SK-N-SH treated with all-trans-retinoic acid at 6 μM for 48 hours (cell line): ENCODE results near the gene MED27.

Experiments used
- ATAC-seq: fragments of 200-7000 bp; cut with Tn5 transposase; 3 replicates; pipeline ENCODE4 v1.9.1; 2020; ENCODE audit warnings: mild to moderate bottlenecking, moderate library complexity
- ARNTL ChIP-seq: fragments of 450-650 bp; formaldehyde crosslinking; IDR thresholded peaks from 2 replicates; pipeline ENCODE4 v1.5.0; 2020; ENCODE audit warnings: low read depth, mild to moderate bottlenecking, moderate library complexity, borderline replicate concordance
- CREB5 ChIP-seq: fragments of 250-450 bp; sonication (Bioruptor Pico); IDR thresholded peaks from 2 replicates; pipeline ENCODE4 v1.5.1; 2020; ENCODE audit warnings: low read depth, mild to moderate bottlenecking, moderate library complexity
- CSDC2 ChIP-seq: fragments of 250-450 bp; sonication (Bioruptor Pico); IDR thresholded peaks from 2 replicates; pipeline ENCODE4 v1.5.0; 2020; ENCODE audit warnings: mild to moderate bottlenecking, moderate library complexity
- CSRNP3 ChIP-seq: fragments of 250-450 bp; sonication (Bioruptor Pico); IDR thresholded peaks from 2 replicates; pipeline ENCODE4 v1.5.1; 2021; ENCODE audit warnings: mild to moderate bottlenecking, moderate library complexity
- ISL1 ChIP-seq: fragments of 250-450 bp; sonication (Bioruptor Pico); IDR thresholded peaks from 2 replicates; pipeline ENCODE4 v2.1.2; 2022; ENCODE audit warnings: mild to moderate bottlenecking, moderate library complexity
- OSR1 ChIP-seq: fragments of 250-450 bp; sonication (Bioruptor Pico); IDR thresholded peaks from 2 replicates; pipeline ENCODE4 v1.8.0; 2022; ENCODE audit warnings: moderate library complexity, mild to moderate bottlenecking, inconsistent platforms
- POU6F1 ChIP-seq: fragments of 250-450 bp; sonication (Bioruptor Pico); IDR thresholded peaks from 2 replicates; pipeline ENCODE4 v1.8.0; 2021; ENCODE audit warnings: low read depth, mild to moderate bottlenecking, moderate library complexity, borderline replicate concordance
- PPARA ChIP-seq: fragments of 250-450 bp; sonication (Bioruptor Pico); IDR thresholded peaks from 2 replicates; pipeline ENCODE4 v1.5.0; 2020; ENCODE audit warnings: mild to moderate bottlenecking, borderline replicate concordance
- RARB ChIP-seq: fragments of 250-450 bp; sonication (Bioruptor Pico); IDR thresholded peaks from 2 replicates; pipeline ENCODE4 v1.8.0; 2021; ENCODE audit warnings: mild to moderate bottlenecking, moderate library complexity
- SNAI2 ChIP-seq: fragments of 250-450 bp; sonication (Bioruptor Pico); IDR thresholded peaks from 2 replicates; pipeline ENCODE4 v1.5.0; 2020; ENCODE audit warnings: mild to moderate bottlenecking, moderate library complexity
- TCF4 ChIP-seq: fragments of 250-450 bp; sonication (Bioruptor Pico); IDR thresholded peaks from 2 replicates; pipeline ENCODE4 v1.8.0; 2021; ENCODE audit warnings: mild to moderate bottlenecking, moderate library complexity, borderline replicate concordance
- TOX ChIP-seq: fragments of 250-450 bp; sonication (Bioruptor Pico); IDR thresholded peaks from 2 replicates; pipeline ENCODE4 v1.8.0; 2021; ENCODE audit warnings: mild to moderate bottlenecking, moderate library complexity, borderline replicate concordance
- TSHZ2 ChIP-seq: fragments of 250-450 bp; sonication (Bioruptor Pico); IDR thresholded peaks from 2 replicates; pipeline ENCODE4 v1.5.0; 2020; ENCODE audit warnings: mild to moderate bottlenecking, moderate library complexity
- ZFP3 ChIP-seq: fragments of 250-450 bp; sonication (Bioruptor Pico); IDR thresholded peaks from 2 replicates; pipeline ENCODE4 v1.5.0; 2020; ENCODE audit warnings: mild to moderate bottlenecking, moderate library complexity
- ZNF565 ChIP-seq: fragments of 450-650 bp; formaldehyde crosslinking; conservative IDR thresholded peaks from 2 replicates; pipeline ENCODE4 v1.5.0; 2020; ENCODE audit warnings: low read depth, mild to moderate bottlenecking, moderate library complexity
- ZNF70 ChIP-seq: fragments of 450-650 bp; formaldehyde crosslinking; IDR thresholded peaks from 2 replicates; pipeline ENCODE4 v1.5.0; 2020; ENCODE audit warnings: mild to moderate bottlenecking, moderate library complexity
- TF ChIP-seq, protein P1 (sequence below): fragments of 250-450 bp; sonication (Bioruptor Pico); IDR thresholded peaks from 2 replicates; pipeline ENCODE4 v1.8.0; 2020; ENCODE audit warnings: mild to moderate bottlenecking, moderate library complexity, borderline replicate concordance

The MED27 gene

GRCh38 chr9:131836607-131837315 lies 242.9 kb downstream of the MED27 start (continued):
- TF ChIP-seq TSHZ2 (CRISPR knock-in tag) = no peak
- TF ChIP-seq, protein P1, sequence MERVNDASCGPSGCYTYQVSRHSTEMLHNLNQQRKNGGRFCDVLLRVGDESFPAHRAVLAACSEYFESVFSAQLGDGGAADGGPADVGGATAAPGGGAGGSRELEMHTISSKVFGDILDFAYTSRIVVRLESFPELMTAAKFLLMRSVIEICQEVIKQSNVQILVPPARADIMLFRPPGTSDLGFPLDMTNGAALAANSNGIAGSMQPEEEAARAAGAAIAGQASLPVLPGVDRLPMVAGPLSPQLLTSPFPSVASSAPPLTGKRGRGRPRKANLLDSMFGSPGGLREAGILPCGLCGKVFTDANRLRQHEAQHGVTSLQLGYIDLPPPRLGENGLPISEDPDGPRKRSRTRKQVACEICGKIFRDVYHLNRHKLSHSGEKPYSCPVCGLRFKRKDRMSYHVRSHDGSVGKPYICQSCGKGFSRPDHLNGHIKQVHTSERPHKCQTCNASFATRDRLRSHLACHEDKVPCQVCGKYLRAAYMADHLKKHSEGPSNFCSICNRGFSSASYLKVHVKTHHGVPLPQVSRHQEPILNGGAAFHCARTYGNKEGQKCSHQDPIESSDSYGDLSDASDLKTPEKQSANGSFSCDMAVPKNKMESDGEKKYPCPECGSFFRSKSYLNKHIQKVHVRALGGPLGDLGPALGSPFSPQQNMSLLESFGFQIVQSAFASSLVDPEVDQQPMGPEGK (CRISPR knock-in tag) = no peak

GRCh38 chr9:131836021-131836420 lies 243.6 kb downstream of the MED27 start:
- ATAC-seq = no peak
- TF ChIP-seq CSDC2 (CRISPR knock-in tag) (no peak), TOX (no peak), PPARA (CRISPR knock-in tag) (no peak), RARB (CRISPR knock-in tag) (no peak), OSR1 (CRISPR knock-in tag) (no peak), ZNF565 (CRISPR knock-in tag) (no peak), SNAI2 (CRISPR knock-in tag) (no peak), CREB5 (CRISPR knock-in tag) (no peak), POU6F1 (no peak), ARNTL (CRISPR knock-in tag) (no peak), TCF4 (no peak), ISL1 (CRISPR knock-in tag) (no peak), ZFP3 (CRISPR knock-in tag) (no peak)
- TF ChIP-seq, protein P1 (CRISPR knock-in tag) = no peak
- TF ChIP-seq, all 23 proteins: peak for 0

- no peak for ATAC-seq
- TF ChIP-seq PPARA (CRISPR knock-in tag) (no peak), POU6F1 (no peak), CREB5 (CRISPR knock-in tag) (no peak), CSRNP3 (CRISPR knock-in tag) (no peak), ZNF70 (CRISPR knock-in tag) (no peak), ISL1 (CRISPR knock-in tag) (no peak), ZFP3 (CRISPR knock-in tag) (no peak)
- TF ChIP-seq, protein P1 (CRISPR knock-in tag) = no peak
- TF ChIP-seq, all 23 proteins: peak for 0
These were observed 244.3 kb downstream of the MED27 start for GRCh38 chr9:131835151-131835910.
